NT2/D1 (cell line): ENCODE results near the gene GRID2IP.

Experiments used
- YY1 ChIP-seq: IDR thresholded peaks from 2 replicates; pipeline ENCODE4 v1.6.1; 2011; ENCODE audit not compliant: insufficient read length, insufficient read depth
- ZNF274 ChIP-seq: IDR thresholded peaks from 2 replicates; pipeline ENCODE4 v1.6.1; 2011; ENCODE audit warnings: mild to moderate bottlenecking, low read depth, low read length

DNA sequence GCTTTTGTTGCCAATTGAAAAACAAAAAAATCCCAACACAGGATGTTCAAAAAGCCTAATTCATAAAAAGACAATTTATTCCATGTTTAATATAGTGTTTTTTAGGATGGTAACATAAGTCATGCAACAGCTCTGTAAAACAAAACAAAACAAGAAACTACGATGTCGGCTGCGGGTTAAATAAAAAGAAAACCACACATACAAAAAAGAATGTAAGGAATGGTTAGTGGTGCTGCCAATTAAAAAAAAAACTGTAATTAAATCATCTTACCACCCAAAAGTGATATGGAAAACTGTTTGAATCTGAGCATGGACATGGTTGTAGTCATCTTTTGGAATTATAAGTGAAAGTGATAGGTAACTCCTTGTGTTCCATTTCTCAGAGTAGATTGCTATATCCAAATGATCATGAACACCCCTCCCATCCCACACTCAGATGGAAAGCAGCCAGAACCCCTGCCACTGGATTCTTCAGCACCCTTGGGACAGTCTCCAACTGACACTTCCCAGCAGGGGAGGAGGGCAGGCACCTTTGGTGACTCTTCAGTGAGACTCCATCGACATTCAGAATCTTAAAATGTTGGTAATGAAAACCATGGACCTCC is 89.2 kb downstream of the GRID2IP start:
- TF ChIP-seq YY1 (no peak), ZNF274 (no peak)
